H9 (cell line): ENCODE data around the gene MAP3K2. TPM values are rescaled to one million over a fixed set of nuclear protein-coding genes. Genes with fewer than 3 reads are reported as not detected.
A peak's percentile ranks its signal among the peaks of the same experiment; 100 is the strongest.

Experiments used
- DNase-seq: peaks from one replicate; pipeline ENCODE4 v3.0.0-alpha.2; 2017
- H2AFZ ChIP-seq: one replicate; pipeline ENCODE4 v1.6.1; 2013; ENCODE audit warnings: mild to moderate bottlenecking, low read length, control low read depth, moderate library complexity
- H2AK5ac ChIP-seq: 2 replicates; pipeline ENCODE4 v1.6.1; 2013; ENCODE audit warnings: low read length, control low read depth, mixed read lengths; ENCODE audit not compliant: insufficient read length
- H2BK120ac ChIP-seq: one replicate; pipeline ENCODE4 v1.6.1; 2013; ENCODE audit warnings: low read depth, mild to moderate bottlenecking, low read length, control low read depth, inconsistent platforms; ENCODE audit not compliant: poor library complexity, severe bottlenecking
- H2BK12ac ChIP-seq: 2 replicates; pipeline ENCODE4 v1.6.1; 2013; ENCODE audit warnings: low read length, control low read depth, mixed read lengths, low read depth; ENCODE audit not compliant: insufficient read length
- H2BK15ac ChIP-seq: 2 replicates; pipeline ENCODE4 v1.6.1; 2013; ENCODE audit warnings: low read depth, low read length, control low read depth
- H2BK20ac ChIP-seq: one replicate; pipeline ENCODE4 v1.6.1; 2013; ENCODE audit warnings: low read depth, mild to moderate bottlenecking, low read length, control low read depth, inconsistent platforms; ENCODE audit not compliant: poor library complexity, severe bottlenecking
- H2BK5ac ChIP-seq: 2 replicates; pipeline ENCODE4 v1.6.1; 2013; ENCODE audit warnings: low read length, control low read depth, mixed read lengths; ENCODE audit not compliant: insufficient read length
- H3K14ac ChIP-seq: 2 replicates; pipeline ENCODE4 v1.6.1; 2013; ENCODE audit warnings: low read length, control low read depth; ENCODE audit not compliant: insufficient read depth
- H3K18ac ChIP-seq: 2 replicates; pipeline ENCODE4 v1.6.1; 2013; ENCODE audit warnings: low read depth, mild to moderate bottlenecking, mixed read lengths, low read length, control low read depth; ENCODE audit not compliant: insufficient read length
- H3K23ac ChIP-seq: 2 replicates; pipeline ENCODE4 v1.6.1; 2013; ENCODE audit warnings: low read length, control low read depth, mixed read lengths, low read depth; ENCODE audit not compliant: insufficient read length
- H3K23me2 ChIP-seq: 2 replicates; pipeline ENCODE4 v1.6.1; 2013; ENCODE audit warnings: low read depth, mild to moderate bottlenecking, mixed read lengths, low read length, control low read depth; ENCODE audit not compliant: insufficient read length, poor library complexity, severe bottlenecking
- H3K27ac ChIP-seq: 2 replicates; pipeline ENCODE4 v1.5.1; 2013; ENCODE audit warnings: low read length, control low read depth, mixed read lengths, low read depth; ENCODE audit not compliant: insufficient read length
- H3K27me3 ChIP-seq: 2 replicates; pipeline ENCODE4 v1.6.1; 2013; ENCODE audit warnings: low read length, control low read depth, inconsistent platforms; ENCODE audit not compliant: insufficient read depth
- H3K4ac ChIP-seq: 2 replicates; pipeline ENCODE4 v1.6.1; 2013; ENCODE audit warnings: low read depth, mild to moderate bottlenecking, control low read depth, inconsistent platforms, low read length, moderate library complexity
- H3K4me1 ChIP-seq: 2 replicates; pipeline ENCODE4 v1.6.1; 2013; ENCODE audit warnings: low read length, control low read depth, inconsistent platforms; ENCODE audit not compliant: insufficient read depth
- H3K4me2 ChIP-seq: 2 replicates; pipeline ENCODE4 v1.6.1; 2013; ENCODE audit warnings: low read length, control low read depth, mixed read lengths; ENCODE audit not compliant: insufficient read length, insufficient read depth
- H3K56ac ChIP-seq: 2 replicates; pipeline ENCODE4 v1.6.1; 2013; ENCODE audit warnings: low read depth, mild to moderate bottlenecking, mixed read lengths, low read length, control low read depth; ENCODE audit not compliant: insufficient read length
- H3K79me1 ChIP-seq: 2 replicates; pipeline ENCODE4 v1.6.1; 2013; ENCODE audit warnings: low read depth, mild to moderate bottlenecking, moderate library complexity, low read length, control low read depth, inconsistent platforms; ENCODE audit not compliant: insufficient read depth, poor library complexity, severe bottlenecking
- H3K79me2 ChIP-seq: 2 replicates; pipeline ENCODE4 v1.6.1; 2013; ENCODE audit warnings: low read length, control low read depth, inconsistent platforms; ENCODE audit not compliant: insufficient read depth
- H3K9ac ChIP-seq: 2 replicates; pipeline ENCODE4 v1.6.1; 2013; ENCODE audit warnings: low read length, control low read depth, mixed read lengths; ENCODE audit not compliant: insufficient read length; ENCODE audit errors: extremely low read depth
- H3K9me3 ChIP-seq: one replicate; pipeline ENCODE4 v1.6.1; 2013; ENCODE audit warnings: low read depth, low read length, inconsistent platforms; ENCODE audit not compliant: control insufficient read depth
- H3T11ph ChIP-seq: one replicate; pipeline ENCODE4 v1.6.1; 2013; ENCODE audit warnings: mild to moderate bottlenecking, low read length, control low read depth, inconsistent platforms
- H4K20me1 ChIP-seq: one replicate; pipeline ENCODE4 v1.6.1; 2013; ENCODE audit not compliant: control insufficient read depth, insufficient read length, insufficient read depth
- H4K5ac ChIP-seq: 2 replicates; pipeline ENCODE4 v1.6.1; 2013; ENCODE audit warnings: low read depth, mild to moderate bottlenecking, mixed read lengths, low read length, control low read depth; ENCODE audit not compliant: insufficient read length
- H4K8ac ChIP-seq: replicated peaks from 2 replicates; pipeline ENCODE4 v1.6.1; 2013; ENCODE audit warnings: low read length, control low read depth, mixed read lengths, low read depth; ENCODE audit not compliant: insufficient read length
- H4K91ac ChIP-seq: 2 replicates; pipeline ENCODE4 v1.6.1; 2013; ENCODE audit warnings: low read depth, mild to moderate bottlenecking, moderate library complexity, mixed read lengths, low read length, control low read depth; ENCODE audit not compliant: insufficient read length
- H3K27ac Mint-ChIP-seq, 3 experiments: 2 replicates in 2 of 3; 3 replicates in 1 of 3; pipeline ENCODE4 v1.8.0; 2020 to 2021; ENCODE audit warnings: mixed read lengths in 3 of 3, mild to moderate bottlenecking in 1 of 3, moderate library complexity in 1 of 3
- H3K27me3 Mint-ChIP-seq: 2 replicates; pipeline ENCODE4 v1.8.0; 2021; ENCODE audit warnings: low read depth, mild to moderate bottlenecking, moderate library complexity, mixed read lengths
- H3K36me3 Mint-ChIP-seq, 3 experiments: 2 replicates in 2 of 3; 3 replicates in 1 of 3; pipeline ENCODE4 v1.8.0; 2020 to 2021; ENCODE audit warnings: low read depth in 3 of 3, mixed read lengths in 3 of 3; ENCODE audit not compliant: insufficient read depth in 1 of 3
- H3K4me1 Mint-ChIP-seq, 2 experiments: 2 replicates each; pipeline ENCODE4 v1.8.0; 2020; ENCODE audit warnings: mixed read lengths in 2 of 2
- H3K4me3 Mint-ChIP-seq, 2 experiments: 2 replicates in 1 of 2; 3 replicates in 1 of 2; pipeline ENCODE4 v1.8.0; 2020 to 2021; ENCODE audit warnings: mild to moderate bottlenecking in 2 of 2, mixed read lengths in 2 of 2, moderate library complexity in 1 of 2
- H3K9me3 Mint-ChIP-seq, 2 experiments: 2 replicates in 1 of 2; 3 replicates in 1 of 2; pipeline ENCODE4 v1.8.0; 2020; ENCODE audit warnings: mild to moderate bottlenecking in 2 of 2, mixed read lengths in 2 of 2, moderate library complexity in 1 of 2
- WGBS: extraction: QIAGEN DNeasy Blood & Tissue Kit; methylation state at CpG from one replicate; pipeline ENCODE4 v1.1.7; 2013; ENCODE audit warnings: missing lambda C conversion rate, low lambda C conversion rate, mixed read lengths; ENCODE audit not compliant: insufficient read length; ENCODE audit errors: extremely low coverage; 5-methylcytosine and 5-hydroxymethylcytosine counted together
- total RNA-seq: library from RNA; stranded (reverse); gene quantifications from 2 replicates; pipeline ENCODE4 v1.2.1, GENCODE V29; 2021
- TF ChIP-seq, protein P1 (sequence below): fragments of 200-600 bp; sonication (generic); conservative IDR thresholded peaks from 3 replicates; pipeline ENCODE4 v1.8.0; 2021; ENCODE audit warnings: antibody characterized with exemption, mild to moderate bottlenecking

Gene MAP3K2
- total RNA-seq, 1 experiment from 2014 or later, result 25.8 TPM

DNA sequence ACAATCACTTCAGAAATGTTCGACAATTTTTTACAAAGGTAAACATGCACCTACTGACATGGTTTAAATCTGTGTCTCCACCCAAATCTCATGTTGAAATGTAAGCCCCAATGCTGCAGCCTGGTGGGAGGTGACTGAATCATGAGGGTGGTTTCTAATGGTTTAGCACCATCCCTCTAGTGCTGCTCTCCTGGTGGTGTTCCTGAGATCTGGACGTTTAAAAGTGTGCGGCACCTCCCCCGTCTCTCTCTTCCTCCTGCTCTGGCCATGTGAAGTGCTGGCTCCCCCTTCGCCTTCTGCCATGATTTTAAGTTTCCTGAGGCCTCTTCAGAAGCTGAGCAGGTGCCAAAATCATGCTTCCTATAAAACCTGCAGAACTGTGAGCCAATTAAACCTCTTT lies 28.3 kb downstream of the MAP3K2 start:
- peak; percentile 41 for DNase-seq
- H4K5ac ChIP-seq, result no peak overlapping the region
- H3K18ac ChIP-seq, result no peak overlapping the region
- H3K9me3 Mint-ChIP-seq, result no peaks in the 10 kb centered on the region
- H3K56ac ChIP-seq, result no peak overlapping the region
- H2AK5ac ChIP-seq, result no peak overlapping the region
- H3K36me3 Mint-ChIP-seq, result no peaks in the 10 kb centered on the region; a peak in 3 of 7 replicates
- no peak overlapping the region for H3K23ac ChIP-seq
- no peak overlapping the region for H3T11ph ChIP-seq
- no peak overlapping the region for H4K8ac ChIP-seq
- TF ChIP-seq, protein P1, sequence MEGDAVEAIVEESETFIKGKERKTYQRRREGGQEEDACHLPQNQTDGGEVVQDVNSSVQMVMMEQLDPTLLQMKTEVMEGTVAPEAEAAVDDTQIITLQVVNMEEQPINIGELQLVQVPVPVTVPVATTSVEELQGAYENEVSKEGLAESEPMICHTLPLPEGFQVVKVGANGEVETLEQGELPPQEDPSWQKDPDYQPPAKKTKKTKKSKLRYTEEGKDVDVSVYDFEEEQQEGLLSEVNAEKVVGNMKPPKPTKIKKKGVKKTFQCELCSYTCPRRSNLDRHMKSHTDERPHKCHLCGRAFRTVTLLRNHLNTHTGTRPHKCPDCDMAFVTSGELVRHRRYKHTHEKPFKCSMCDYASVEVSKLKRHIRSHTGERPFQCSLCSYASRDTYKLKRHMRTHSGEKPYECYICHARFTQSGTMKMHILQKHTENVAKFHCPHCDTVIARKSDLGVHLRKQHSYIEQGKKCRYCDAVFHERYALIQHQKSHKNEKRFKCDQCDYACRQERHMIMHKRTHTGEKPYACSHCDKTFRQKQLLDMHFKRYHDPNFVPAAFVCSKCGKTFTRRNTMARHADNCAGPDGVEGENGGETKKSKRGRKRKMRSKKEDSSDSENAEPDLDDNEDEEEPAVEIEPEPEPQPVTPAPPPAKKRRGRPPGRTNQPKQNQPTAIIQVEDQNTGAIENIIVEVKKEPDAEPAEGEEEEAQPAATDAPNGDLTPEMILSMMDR, result 0 out of 3 replicates have a peak, but pooled peaks have one; percentile 10
- H3K4ac ChIP-seq, result no peak overlapping the region
- peak overlapping the region; percentile 9 to 11; a peak in 2 of 5 replicates for H3K4me3 Mint-ChIP-seq
- no peak overlapping the region for H2BK120ac ChIP-seq
- no peak overlapping the region for H2BK5ac ChIP-seq
- no peak overlapping the region for H2BK12ac ChIP-seq
- H3K27ac Mint-ChIP-seq, result peak overlapping the region in 2 of 3 experiments; percentile 85 to 90; a peak in 3 of 7 replicates
- H4K91ac ChIP-seq, result no peak overlapping the region
- WGBS, result no CpG with 5 or more reads among the region's 5 CpGs
- no peaks in the 10 kb centered on the region for H4K20me1 ChIP-seq
- no peaks in the 10 kb centered on the region; the same call in 1 of the 2 replicates for H3K79me2 ChIP-seq
- H3K4me1 Mint-ChIP-seq, result peaks cover 33 to 38% of the 10 kb centered on the region in 2 experiments
- H3K9me3 ChIP-seq, result no peaks in the 10 kb centered on the region
- H3K4me1 ChIP-seq, result no peaks in the 10 kb centered on the region; the same call in 1 of the 2 replicates
- peak overlapping the region; percentile 13 for H3K4me2 ChIP-seq
- H3K27me3 ChIP-seq, result no peaks in the 10 kb centered on the region
- H2AFZ ChIP-seq, result no peak overlapping the region
- no peak overlapping the region for H2BK15ac ChIP-seq
- no peaks in the 10 kb centered on the region for H3K27me3 Mint-ChIP-seq
- H2BK20ac ChIP-seq, result no peak overlapping the region
- no peaks in the 10 kb centered on the region for H3K79me1 ChIP-seq
- no peak overlapping the region for H3K9ac ChIP-seq
- H3K23me2 ChIP-seq, result no peaks in the 10 kb centered on the region
- no peak overlapping the region for H3K27ac ChIP-seq
- H3K14ac ChIP-seq, result no peak overlapping the region
